Measurements from ENCODE around the gene WDR36. TPM values are rescaled to one million over a fixed set of nuclear protein-coding genes. Genes with fewer than 3 reads are reported as not detected.
A peak's percentile ranks its signal among the peaks of the same experiment; 100 is the strongest.

WDR36 gene
- total and polyA plus RNA-seq, 2 of the 13 experiments (the other 11 are each of a cell fraction or from before 2014, with no cell fraction given): 18.2 to 40.6 TPM

- TF ChIP-seq CENPBD1 (CRISPR knock-in tag; IDR thresholded peaks at IDR 0.05; ENCODE audit: borderline replicate concordance, low read depth): 0 out of 2 replicates have a peak, but pooled peaks have one; percentile 60
- TF ChIP-seq BCL3 (CRISPR knock-in tag; IDR thresholded peaks at IDR 0.05): peak; percentile 96
- TF ChIP-seq NR2F1 (CRISPR knock-in tag; IDR thresholded peaks at IDR 0.05): peak in 1 of 2 experiments; percentile 58; a peak in 1 of 4 replicates
- TF ChIP-seq ZBTB39 (CRISPR knock-in tag; IDR thresholded peaks at IDR 0.05): peak; percentile 85
- 0 out of 2 replicates have a peak, but pooled peaks have one; percentile 45 for TF ChIP-seq ZNF101 (CRISPR knock-in tag; IDR thresholded peaks at IDR 0.05; ENCODE audit: borderline replicate concordance, low read depth)
- TF ChIP-seq BRCA1 (CRISPR knock-in tag; IDR thresholded peaks at IDR 0.05): peak; percentile 81; the same call in 1 of the 2 replicates
- TF ChIP-seq ZNF280B (CRISPR knock-in tag; IDR thresholded peaks at IDR 0.05; ENCODE audit: borderline replicate concordance): peak; percentile 97
- TF ChIP-seq MAF1 (CRISPR knock-in tag; IDR thresholded peaks at IDR 0.05; ENCODE audit: borderline replicate concordance): peak; percentile 90; the same call in 1 of the 2 replicates
- peak; percentile 95 for TF ChIP-seq MYNN (CRISPR knock-in tag; IDR thresholded peaks at IDR 0.05; ENCODE audit: low read depth)
- peak; percentile 88 for TF ChIP-seq SP4 (CRISPR knock-in tag; IDR thresholded peaks at IDR 0.05)
- no peak for TF ChIP-seq RORA (CRISPR knock-in tag; IDR thresholded peaks at IDR 0.05)
- peak; percentile 91; the same call in 1 of the 2 replicates for TF ChIP-seq ZNF720 (CRISPR knock-in tag; IDR thresholded peaks at IDR 0.05)
- TF ChIP-seq PPARG (CRISPR knock-in tag; conservative IDR thresholded peaks at IDR 0.05): peak; percentile 69
- peak; percentile 94 for TF ChIP-seq HBP1 (CRISPR knock-in tag; IDR thresholded peaks at IDR 0.05; ENCODE audit: low read depth)
- TF ChIP-seq MBD4 (IDR thresholded peaks at IDR 0.05; ENCODE audit: borderline replicate concordance, low read length): no peak
- peak; percentile 98 for TF ChIP-seq PHF5A (CRISPR knock-in tag; IDR thresholded peaks at IDR 0.05; ENCODE audit: low read depth, unreplicated experiment)
- TF ChIP-seq ZBTB8A (CRISPR knock-in tag; IDR thresholded peaks at IDR 0.05; ENCODE audit: borderline replicate concordance, low read depth): peak; percentile 32; the same call in 1 of the 2 replicates
- no peak for TF ChIP-seq ZUFSP (CRISPR knock-in tag; IDR thresholded peaks at IDR 0.05; ENCODE audit: borderline replicate concordance)
These were observed at the start of gene WDR36 (continued) for GRCh38 chr5:111092062-111092853.
